BLaER1 treated with 17β-estradiol and CSF1 and Interleukin-3, amounts not matched to agents 10 nM and 100 nM (cell line): ENCODE data around the gene ATP13A4.

Source experiments
- H3K27ac ChIP-seq, 11 experiments: shearing (Covaris generic); formaldehyde crosslinking; 2 replicates each; pipeline ENCODE4 v1.8.1; 2022
- H3K27me3 ChIP-seq, 11 experiments: shearing (Covaris generic); formaldehyde crosslinking; 2 replicates each; pipeline ENCODE4 v1.8.1; 2022
- H3K36me3 ChIP-seq, 11 experiments: shearing (Covaris generic); formaldehyde crosslinking; 2 replicates each; pipeline ENCODE4 v1.8.1; 2022
- H3K4me1 ChIP-seq, 10 experiments: shearing (Covaris generic); formaldehyde crosslinking; 2 replicates each; pipeline ENCODE4 v1.8.1; 2022
- H3K4me2 ChIP-seq, 11 experiments: shearing (Covaris generic); formaldehyde crosslinking; 2 replicates each; pipeline ENCODE4 v1.8.1; 2022
- H3K4me3 ChIP-seq, 10 experiments: shearing (Covaris generic); formaldehyde crosslinking; 2 replicates each; pipeline ENCODE4 v1.8.1; 2022
- H3K9ac ChIP-seq, 11 experiments: shearing (Covaris generic); formaldehyde crosslinking; 2 replicates each; pipeline ENCODE4 v1.8.1; 2022
- H3K9me3 ChIP-seq, 11 experiments: shearing (Covaris generic); formaldehyde crosslinking; replicated peaks in 1 of 11; 2 replicates each; pipeline ENCODE4 v1.8.1; 2022
- H4K20me1 ChIP-seq, 11 experiments: shearing (Covaris generic); formaldehyde crosslinking; 2 replicates each; pipeline ENCODE4 v1.8.1; 2022
- Cebpa-rat ChIP-seq, 11 experiments: shearing (Covaris generic); IDR thresholded peaks; 2 replicates each; pipeline ENCODE4 v1.8.1; 2022

Gene ATP13A4

GRCh38 chr3:193590088-193590856, 35.6 kb upstream of the ATP13A4 start:
- H3K27ac ChIP-seq: no peak overlapping the region

GRCh38 chr3:193589616-193590015, 34.9 kb upstream of the ATP13A4 start:
- H3K4me3 ChIP-seq: no peak overlapping the region
- H3K27ac ChIP-seq: no peak overlapping the region
- peaks cover 0 to 12% (median 6%) of the 10 kb centered on the region in 11 experiments; a peak in 10 of 22 replicates for H4K20me1 ChIP-seq
- H3K9ac ChIP-seq: no peak overlapping the region
- no peaks in the 10 kb centered on the region for H3K27me3 ChIP-seq
- H3K4me2 ChIP-seq: peak overlapping the region in 2 of 11 experiments; percentile 16 to 37; a peak in 2 of 22 replicates
- no peak for TF ChIP-seq Cebpa-rat (IDR thresholded peaks at IDR 0.05)
- no peaks in the 10 kb centered on the region for H3K9me3 ChIP-seq
- no peaks in the 10 kb centered on the region for H3K36me3 ChIP-seq
- peaks cover 13 to 28% (median 16%) of the 10 kb centered on the region in 10 experiments for H3K4me1 ChIP-seq

More at GRCh38 chr3:193590088-193590856, 35.6 kb upstream of the ATP13A4 start:
- TF ChIP-seq Cebpa-rat (IDR thresholded peaks at IDR 0.05): no peak
- Histone ChIP-seq H3K4me2 (no peak overlapping the region; a peak in 1 of 22 replicates), H3K36me3 (0 out of 22 replicates have a peak, but pooled peaks cover 0 to 5% (median 0%) of the 10 kb centered on the region in 11 experiments), H3K4me1 (peaks cover 16 to 35% (median 22%) of the 10 kb centered on the region in 10 experiments), H3K9me3 (no peaks in the 10 kb centered on the region), H3K4me3 (no peak overlapping the region), H3K27me3 (no peaks in the 10 kb centered on the region), H4K20me1 (peaks cover 0 to 19% (median 12%) of the 10 kb centered on the region in 11 experiments; a peak in 14 of 22 replicates), H3K9ac (no peak overlapping the region)

GRCh38 chr3:193589129-193589528, 34.4 kb upstream of the ATP13A4 start:
- Histone ChIP-seq H3K4me1 (peaks cover 8 to 23% (median 11%) of the 10 kb centered on the region in 10 experiments; a peak in 19 of 20 replicates), H3K9ac (no peak overlapping the region), H3K27ac (no peak overlapping the region), H4K20me1 (peaks cover 0 to 7% (median under 1%) of the 10 kb centered on the region in 11 experiments; a peak in 9 of 22 replicates), H3K27me3 (no peaks in the 10 kb centered on the region), H3K36me3 (no peaks in the 10 kb centered on the region), H3K4me2 (peak overlapping the region in 2 of 11 experiments; percentile 16 to 37; a peak in 2 of 22 replicates), H3K4me3 (no peak overlapping the region), H3K9me3 (no peaks in the 10 kb centered on the region)
- TF ChIP-seq Cebpa-rat (IDR thresholded peaks at IDR 0.05): no peak

GRCh38 chr3:193586526-193586925, 31.8 kb upstream of the ATP13A4 start:
- H3K27me3 ChIP-seq: no peaks in the 10 kb centered on the region
- H3K4me2 ChIP-seq: no peak overlapping the region
- no peaks in the 10 kb centered on the region for H3K36me3 ChIP-seq
- no peaks in the 10 kb centered on the region for H4K20me1 ChIP-seq
- peaks cover 0 to 14% (median 0%) of the 10 kb centered on the region in 10 experiments; a peak in 5 of 20 replicates for H3K4me1 ChIP-seq
- no peaks in the 10 kb centered on the region for H3K9me3 ChIP-seq
- no peak overlapping the region for H3K9ac ChIP-seq
- TF ChIP-seq Cebpa-rat (IDR thresholded peaks at IDR 0.05): no peak
- no peak overlapping the region for H3K4me3 ChIP-seq
- H3K27ac ChIP-seq: no peak overlapping the region

- Histone ChIP-seq H3K9ac (no peak overlapping the region), H4K20me1 (no peaks in the 10 kb centered on the region), H3K4me3 (no peak overlapping the region), H3K27me3 (no peaks in the 10 kb centered on the region), H3K4me2 (no peak overlapping the region), H3K9me3 (no peaks in the 10 kb centered on the region), H3K36me3 (no peaks in the 10 kb centered on the region), H3K27ac (no peak overlapping the region), H3K4me1 (peaks cover 0 to 12% (median 0%) of the 10 kb centered on the region in 10 experiments; a peak in 5 of 20 replicates)
- no peak for TF ChIP-seq Cebpa-rat (IDR thresholded peaks at IDR 0.05)
These were observed 30.8 kb upstream of the ATP13A4 start for GRCh38 chr3:193585530-193585929.

- Histone ChIP-seq H3K4me1 (no peaks in the 10 kb centered on the region), H3K4me3 (no peak overlapping the region), H3K9me3 (no peaks in the 10 kb centered on the region), H3K27ac (no peak overlapping the region), H3K4me2 (no peak overlapping the region), H3K36me3 (no peaks in the 10 kb centered on the region), H3K9ac (no peak overlapping the region), H4K20me1 (no peaks in the 10 kb centered on the region), H3K27me3 (no peaks in the 10 kb centered on the region)
- TF ChIP-seq Cebpa-rat (IDR thresholded peaks at IDR 0.05): no peak
These were observed 19.9 kb upstream of the ATP13A4 start for GRCh38 chr3:193574488-193575070.

- no peaks in the 10 kb centered on the region for H3K36me3 ChIP-seq
- H4K20me1 ChIP-seq: no peaks in the 10 kb centered on the region
- no peaks in the 10 kb centered on the region for H3K4me1 ChIP-seq
- H3K9me3 ChIP-seq: no peaks in the 10 kb centered on the region
- H3K27ac ChIP-seq: no peak overlapping the region
- no peak overlapping the region for H3K4me3 ChIP-seq
- no peak overlapping the region for H3K9ac ChIP-seq
- H3K4me2 ChIP-seq: no peak overlapping the region
- TF ChIP-seq Cebpa-rat (IDR thresholded peaks at IDR 0.05): no peak
- H3K27me3 ChIP-seq: no peaks in the 10 kb centered on the region
These were observed 18.9 kb upstream of the ATP13A4 start for GRCh38 chr3:193573403-193574191.

GRCh38 chr3:193572426-193572908, 17.8 kb upstream of the ATP13A4 start:
- H3K27ac ChIP-seq: no peak overlapping the region
- no peak overlapping the region for H3K4me2 ChIP-seq
- H4K20me1 ChIP-seq: no peaks in the 10 kb centered on the region
- H3K4me3 ChIP-seq: no peak overlapping the region
- H3K36me3 ChIP-seq: no peaks in the 10 kb centered on the region
- no peaks in the 10 kb centered on the region for H3K4me1 ChIP-seq
- H3K9ac ChIP-seq: no peak overlapping the region
- H3K9me3 ChIP-seq: no peaks in the 10 kb centered on the region
- TF ChIP-seq Cebpa-rat (IDR thresholded peaks at IDR 0.05): no peak
- H3K27me3 ChIP-seq: no peaks in the 10 kb centered on the region

- no peak overlapping the region for H3K4me2 ChIP-seq
- H3K4me3 ChIP-seq: no peak overlapping the region
- no peak for TF ChIP-seq Cebpa-rat (IDR thresholded peaks at IDR 0.05)
- no peaks in the 10 kb centered on the region for H3K36me3 ChIP-seq
- H3K4me1 ChIP-seq: no peaks in the 10 kb centered on the region
- no peak overlapping the region for H3K27ac ChIP-seq
- no peak overlapping the region for H3K9ac ChIP-seq
- no peaks in the 10 kb centered on the region for H3K27me3 ChIP-seq
- H3K9me3 ChIP-seq: no peaks in the 10 kb centered on the region
- no peaks in the 10 kb centered on the region for H4K20me1 ChIP-seq
These were observed 14.4 kb upstream of the ATP13A4 start for GRCh38 chr3:193569119-193569518.
